ENCODE measurements around the gene USP32.

The USP32 gene

GRCh38 chr17:60170835-60171752 lies 220.8 kb downstream of the USP32 start:
- DNase-seq: no peak

GRCh38 chr17:60169921-60170817 lies 221.8 kb downstream of the USP32 start:
- DNase-seq: peak in 1 of 5 donors; percentile 91

- DNase-seq: no peak
Measured at GRCh38 chr17:60168654-60169053, 223.3 kb downstream of the USP32 start.

GRCh38 chr17:60167065-60167741 lies 224.7 kb downstream of the USP32 start:
- no peak for DNase-seq

GRCh38 chr17:60165971-60166370 lies 226.0 kb downstream of the USP32 start:
- DNase-seq: peak in 1 of 5 donors; percentile 67

- no peak for DNase-seq
Measured at GRCh38 chr17:60165223-60165622, 226.7 kb downstream of the USP32 start.

- DNase-seq: no peak
Measured at GRCh38 chr17:60164697-60165096, 227.2 kb downstream of the USP32 start.

- DNase-seq: no peak
Measured at GRCh38 chr17:60164164-60164563, 227.8 kb downstream of the USP32 start.

GRCh38 chr17:60163108-60163784 lies 228.7 kb downstream of the USP32 start:
- no peak for DNase-seq

GRCh38 chr17:60161598-60162330 lies 230.2 kb downstream of the USP32 start:
- DNase-seq: no peak

GRCh38 chr17:60160829-60161501 lies 231.0 kb downstream of the USP32 start:
- DNase-seq: no peak

GRCh38 chr17:60159479-60159866 lies 232.5 kb downstream of the USP32 start:
- DNase-seq: no peak

GRCh38 chr17:60158751-60159478 lies 233.0 kb downstream of the USP32 start:
- DNase-seq: no peak

- no peak for DNase-seq
Measured at GRCh38 chr17:60157487-60158040, 234.4 kb downstream of the USP32 start.

GRCh38 chr17:60156746-60157145 lies 235.2 kb downstream of the USP32 start:
- DNase-seq: no peak

GRCh38 chr17:60155815-60156214 lies 236.1 kb downstream of the USP32 start:
- no peak for DNase-seq

- no peak for DNase-seq
Measured at GRCh38 chr17:60155427-60155814, 236.5 kb downstream of the USP32 start.

- DNase-seq: no peak
Measured at GRCh38 chr17:60154616-60155426, 237.1 kb downstream of the USP32 start.

All from T-helper 1 cell (primary cell).